Hematopoietic multipotent progenitor cell treated with erythropoietin and hydrocortisone succinate and interleukin-3 and kit ligand, for 4 days (in vitro differentiated cells): Measurements from ENCODE around the gene CST1.

ENCODE experiments used
- DNase-seq: peaks from one replicate; pipeline ENCODE4 v3.0.0-alpha.2; 2015

The CST1 gene

GRCh38 chr20:23697947-23698346, 52.8 kb downstream of the CST1 start:
- DNase-seq: no peak
